Pons (tissue), 1 donor: Measurements from ENCODE around the gene OSBPL5.

ENCODE experiments used
- DNase-seq: peaks from one replicate; pipeline ENCODE4 v3.0.0-alpha.2; 2016; ENCODE audit warnings: low spot score

Gene OSBPL5

DNA sequence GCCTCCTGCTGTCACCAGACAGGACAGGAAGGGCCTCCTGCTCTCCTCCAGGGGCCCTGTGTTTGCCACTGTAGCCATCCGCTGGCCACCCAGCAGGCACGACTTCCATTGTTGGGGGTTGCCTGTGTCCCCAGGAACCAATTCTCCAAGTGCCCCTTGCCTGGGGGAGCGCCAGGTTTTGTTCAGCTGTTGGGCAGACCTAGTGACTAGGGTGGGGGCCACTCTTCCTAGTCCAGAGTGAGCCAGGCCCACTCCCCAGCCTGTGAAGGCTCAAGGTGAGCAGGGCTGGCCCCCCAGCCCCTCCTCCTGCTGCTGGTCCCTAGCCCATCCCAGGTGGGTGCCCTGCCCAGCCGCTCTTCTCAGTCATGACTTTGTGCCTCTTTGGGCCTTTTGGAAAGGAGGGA lies 30.9 kb downstream of the OSBPL5 start:
- no peak for DNase-seq

DNA sequence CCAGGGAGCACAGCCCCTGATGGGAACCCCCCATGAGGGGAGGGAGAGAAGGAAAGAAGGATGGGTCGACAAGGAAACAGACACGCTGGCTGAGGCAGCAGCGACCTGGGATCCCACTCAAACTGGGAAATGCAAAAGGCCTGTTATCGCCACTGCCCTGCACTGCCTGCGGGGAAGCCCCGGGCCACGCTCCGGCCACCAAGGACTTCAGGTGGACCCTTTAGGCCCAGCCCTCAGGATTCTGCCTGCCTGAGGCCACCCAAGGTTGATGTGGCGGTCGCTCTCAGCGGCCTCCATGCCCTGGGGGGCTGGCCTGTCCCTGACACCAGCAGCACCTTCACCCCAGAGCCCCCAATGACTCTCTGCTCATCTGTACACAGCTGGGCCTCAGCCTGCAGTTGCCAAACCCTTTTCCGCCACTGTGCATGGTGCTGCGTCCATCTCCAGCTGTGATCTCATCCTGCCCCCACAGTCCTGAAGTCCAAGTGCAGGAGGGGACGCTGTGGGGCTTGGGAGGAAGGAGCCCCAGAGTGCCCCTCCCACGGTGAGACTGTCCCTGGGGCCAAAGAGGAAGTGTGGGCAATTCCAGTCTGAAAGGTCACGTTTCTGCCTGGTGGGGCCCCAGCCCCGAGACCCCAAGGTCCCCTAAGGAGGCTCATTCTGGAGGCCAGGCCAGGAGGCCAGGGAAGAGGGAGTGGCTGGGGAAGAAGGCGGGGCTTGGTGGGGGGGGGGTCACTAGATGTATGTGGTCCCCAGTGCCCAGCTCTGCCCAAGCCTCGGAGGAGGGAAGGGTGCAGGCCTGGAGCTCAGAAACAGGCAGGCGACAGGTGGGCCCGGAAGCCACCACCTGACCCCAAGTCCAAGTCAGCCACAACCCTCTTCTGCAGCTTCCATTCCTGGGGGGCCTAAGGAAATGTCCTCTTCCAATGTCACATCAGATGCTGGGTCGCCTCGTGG lies 31.6 kb downstream of the OSBPL5 start:
- DNase-seq: no peak

DNA sequence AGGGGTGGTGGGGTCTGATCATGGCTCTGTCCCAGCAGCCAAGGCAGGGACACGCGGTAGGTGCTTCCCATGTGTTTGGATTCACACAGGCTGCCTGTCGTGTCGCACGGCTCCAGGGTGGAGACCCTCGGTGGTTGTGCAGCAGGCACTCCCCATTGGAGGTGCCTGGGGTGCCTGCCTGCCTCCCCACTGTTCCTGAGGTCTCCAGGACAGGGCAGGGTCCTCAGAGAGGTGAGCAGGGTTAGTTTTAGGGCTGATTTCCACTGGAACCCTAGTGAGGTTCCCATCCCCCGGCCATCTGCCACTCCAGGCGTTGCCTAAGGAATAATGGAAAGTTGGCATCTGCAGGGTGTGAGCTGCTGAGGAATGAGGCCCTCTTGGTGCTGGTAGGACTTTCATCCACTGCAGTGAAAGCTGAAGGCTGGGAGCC lies 32.3 kb downstream of the OSBPL5 start:
- no peak for DNase-seq

GRCh38 chr11:3132271-3132781 lies 32.8 kb downstream of the OSBPL5 start:
- no peak for DNase-seq

- DNase-seq: no peak
Measured at GRCh38 chr11:3131330-3131941, 33.7 kb downstream of the OSBPL5 start.

- DNase-seq: peak; percentile 11
Measured at GRCh38 chr11:3130269-3131071, 34.6 kb downstream of the OSBPL5 start.

GRCh38 chr11:3129591-3130268 lies 35.4 kb downstream of the OSBPL5 start:
- no peak for DNase-seq

- DNase-seq: no peak
Measured at GRCh38 chr11:3129181-3129590, 35.9 kb downstream of the OSBPL5 start.

GRCh38 chr11:3128356-3129180 lies 36.5 kb downstream of the OSBPL5 start:
- no peak for DNase-seq

GRCh38 chr11:3127706-3128355 lies 37.3 kb downstream of the OSBPL5 start:
- DNase-seq: no peak

DNA sequence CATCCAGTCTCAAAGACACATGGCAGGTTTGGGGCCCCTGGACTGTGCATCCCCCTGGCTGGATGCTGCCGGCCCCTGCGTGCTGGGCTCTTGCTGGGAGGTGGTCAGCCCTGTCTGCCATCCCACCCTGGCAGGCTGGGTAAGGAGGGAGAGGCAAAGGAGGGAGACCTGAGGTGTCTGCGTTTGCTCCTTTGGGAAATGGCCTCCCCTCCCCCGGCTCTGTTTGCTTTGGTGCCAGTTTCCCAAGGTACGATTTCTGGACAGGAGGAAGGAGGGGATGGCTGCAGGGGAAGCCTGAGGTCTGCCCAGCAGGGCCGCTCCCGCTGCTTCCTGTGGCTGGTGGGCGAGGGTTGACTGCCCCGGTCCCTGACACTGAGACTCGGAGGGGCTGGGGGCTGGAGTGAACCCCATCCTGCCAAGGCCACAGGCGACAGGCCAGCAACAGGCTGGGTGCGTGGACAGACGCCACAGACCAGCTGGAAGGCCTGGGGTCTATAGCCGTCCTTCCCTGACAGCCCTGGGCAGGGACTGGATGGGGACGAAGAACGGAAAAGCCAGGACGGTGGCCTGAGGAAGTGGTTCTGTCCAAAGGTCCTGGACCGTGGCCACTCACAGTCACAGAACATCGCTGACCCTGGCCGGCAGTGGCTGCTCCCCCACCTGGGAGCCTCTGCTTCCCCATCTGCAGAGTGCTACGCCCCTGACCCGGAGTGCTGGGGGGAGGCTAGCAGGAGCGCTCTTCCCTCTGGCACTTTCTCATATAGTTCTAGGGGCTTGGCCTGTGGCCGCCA lies 38.0 kb downstream of the OSBPL5 start:
- DNase-seq: no peak

DNA sequence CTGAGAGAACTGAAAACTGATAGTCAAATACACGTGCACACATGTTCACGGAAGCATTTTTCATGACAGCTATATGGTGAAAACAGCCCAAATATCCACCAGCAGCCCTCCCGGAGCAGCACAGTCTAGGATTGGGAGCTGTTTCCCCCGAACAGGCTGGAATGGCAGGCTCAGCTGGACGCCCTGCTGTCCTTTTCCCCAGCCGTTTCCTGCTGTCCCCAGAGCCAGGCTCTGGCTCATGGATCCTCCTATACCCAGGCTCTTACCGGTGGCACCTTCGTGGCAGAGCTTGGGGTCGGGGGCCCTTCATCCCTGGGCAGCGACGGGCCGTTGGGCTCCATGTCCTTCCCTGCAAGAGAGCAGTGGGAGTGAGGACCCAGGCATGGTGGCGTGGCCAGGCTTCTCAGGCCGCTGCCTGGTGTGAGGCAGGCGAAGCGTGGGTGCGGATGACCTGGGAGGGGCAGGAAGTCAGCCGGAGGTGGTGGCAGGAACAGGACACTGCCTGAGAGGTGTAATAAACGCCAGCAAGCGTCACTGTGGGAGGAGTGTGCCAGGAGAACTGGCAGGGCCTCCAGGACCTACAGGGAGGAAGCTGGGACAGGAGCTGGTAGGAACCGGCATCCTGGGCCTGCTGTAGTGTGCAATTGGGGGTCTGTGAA lies 38.8 kb downstream of the OSBPL5 start:
- no peak for DNase-seq

- DNase-seq: no peak
Measured at GRCh38 chr11:3124821-3125220, 40.3 kb downstream of the OSBPL5 start.

GRCh38 chr11:3123761-3124733 lies 41.1 kb downstream of the OSBPL5 start:
- peak; percentile 14 for DNase-seq

- DNase-seq: peak; percentile 23
Measured at GRCh38 chr11:3123305-3123704, 41.8 kb downstream of the OSBPL5 start.

DNA sequence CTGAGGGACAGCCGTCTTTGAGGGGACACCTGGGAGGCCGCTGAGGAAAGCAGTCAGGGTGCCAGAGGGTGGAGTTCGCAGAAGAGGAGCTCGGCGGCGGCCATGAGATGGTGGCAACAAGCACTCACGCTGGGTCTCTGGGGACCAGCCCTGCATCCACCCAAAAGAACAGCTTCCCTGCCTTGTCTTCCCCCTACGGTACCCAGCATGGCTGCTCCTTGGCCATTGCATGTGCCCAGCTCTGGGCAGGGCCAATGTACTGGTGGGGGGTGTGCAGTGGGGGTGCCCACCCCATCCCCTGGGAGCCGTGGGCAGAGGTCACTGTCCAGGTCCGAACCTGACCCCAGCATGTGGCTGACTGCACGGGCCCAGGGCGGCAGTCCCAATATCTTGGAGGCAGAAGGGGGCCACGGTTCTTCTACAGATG lies 42.3 kb downstream of the OSBPL5 start:
- no peak for DNase-seq

GRCh38 chr11:3121931-3122774 lies 43.0 kb downstream of the OSBPL5 start:
- no peak for DNase-seq
